ENCODE measurements around the gene EVL. TPM values are rescaled to one million over a fixed set of nuclear protein-coding genes. Genes with fewer than 3 reads are reported as not detected.

Gene EVL
- total and polyA plus RNA-seq, 2 donors (not counting 1 experiment from before 2014, with no cell fraction given) = 23.5 to 28.1 TPM

DNA sequence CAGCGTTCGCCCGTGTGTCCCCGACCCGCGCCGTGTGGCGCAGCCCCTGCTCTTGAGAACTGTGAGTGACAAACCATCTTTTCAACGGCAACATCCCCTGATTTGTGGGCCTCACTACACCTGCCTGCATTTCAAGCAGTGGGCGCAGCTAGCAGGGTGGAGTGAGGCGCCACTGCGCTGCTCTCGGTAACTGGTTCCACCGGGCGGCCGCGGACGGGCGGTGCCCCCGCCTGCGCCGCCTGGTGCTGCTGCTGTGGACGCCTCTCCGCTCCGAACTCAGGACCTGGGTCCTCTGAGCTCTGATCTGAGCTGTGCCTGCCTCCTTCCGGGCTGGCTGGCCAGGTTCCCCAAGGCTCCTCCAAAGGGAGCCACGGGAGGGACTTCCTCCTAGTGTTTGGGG, 100.2 kb downstream of the EVL start:
- TF ChIP-seq EZH2 (IDR thresholded peaks at IDR 0.05; ENCODE audit: low read length, missing control alignments) = no peak
- TF ChIP-seq, protein P1, sequence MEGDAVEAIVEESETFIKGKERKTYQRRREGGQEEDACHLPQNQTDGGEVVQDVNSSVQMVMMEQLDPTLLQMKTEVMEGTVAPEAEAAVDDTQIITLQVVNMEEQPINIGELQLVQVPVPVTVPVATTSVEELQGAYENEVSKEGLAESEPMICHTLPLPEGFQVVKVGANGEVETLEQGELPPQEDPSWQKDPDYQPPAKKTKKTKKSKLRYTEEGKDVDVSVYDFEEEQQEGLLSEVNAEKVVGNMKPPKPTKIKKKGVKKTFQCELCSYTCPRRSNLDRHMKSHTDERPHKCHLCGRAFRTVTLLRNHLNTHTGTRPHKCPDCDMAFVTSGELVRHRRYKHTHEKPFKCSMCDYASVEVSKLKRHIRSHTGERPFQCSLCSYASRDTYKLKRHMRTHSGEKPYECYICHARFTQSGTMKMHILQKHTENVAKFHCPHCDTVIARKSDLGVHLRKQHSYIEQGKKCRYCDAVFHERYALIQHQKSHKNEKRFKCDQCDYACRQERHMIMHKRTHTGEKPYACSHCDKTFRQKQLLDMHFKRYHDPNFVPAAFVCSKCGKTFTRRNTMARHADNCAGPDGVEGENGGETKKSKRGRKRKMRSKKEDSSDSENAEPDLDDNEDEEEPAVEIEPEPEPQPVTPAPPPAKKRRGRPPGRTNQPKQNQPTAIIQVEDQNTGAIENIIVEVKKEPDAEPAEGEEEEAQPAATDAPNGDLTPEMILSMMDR (conservative IDR thresholded peaks at IDR 0.05 in 1 of 2, IDR thresholded peaks at IDR 0.05 in 1 of 2; ENCODE audit: low read depth in 1 of 2, low read length in 2 of 2) = no peak
- Histone ChIP-seq H2AFZ (ENCODE audit: low read length) (no peak overlapping the region), H3K4me2 (ENCODE audit: extremely low read depth, insufficient read depth, low read length) (no peak overlapping the region)

DNA sequence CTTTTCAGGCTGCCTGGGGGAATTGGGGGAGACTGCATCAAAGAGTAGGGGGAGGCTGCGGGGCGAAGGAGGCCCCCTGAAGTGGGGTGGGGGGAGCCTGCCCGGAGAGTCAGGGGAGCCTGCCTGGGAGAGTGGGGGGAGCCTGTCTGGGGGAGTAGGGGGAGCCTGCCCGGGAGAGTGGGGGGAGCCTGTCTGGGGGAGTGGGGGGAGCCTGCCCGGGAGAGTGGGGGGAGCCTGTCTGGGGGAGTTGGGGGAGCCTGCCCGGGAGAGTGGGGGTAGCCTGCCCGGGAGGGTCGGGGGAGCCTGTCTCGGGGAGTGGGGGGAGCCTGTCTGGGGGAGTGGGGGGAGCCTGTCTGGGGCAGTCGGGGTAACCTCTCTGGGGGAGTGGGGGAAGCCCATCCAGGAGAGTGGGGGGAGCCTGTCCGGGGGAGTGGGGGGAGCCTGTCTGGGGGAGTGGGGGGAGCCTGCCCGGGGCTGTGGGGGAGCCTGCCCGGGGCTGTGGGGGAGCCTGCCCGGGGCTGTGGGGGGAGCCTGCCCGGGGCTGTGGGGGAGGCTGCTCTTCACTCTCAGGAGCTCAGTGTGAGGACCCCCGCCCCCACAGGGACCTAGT, 100.7 kb downstream of the EVL start:
- Histone ChIP-seq H3K79me2 (ENCODE audit: control insufficient read depth, insufficient read depth, low read length) (no peaks in the 10 kb centered on the region), H4K20me1 (ENCODE audit: control insufficient read depth, extremely low read depth, insufficient read depth, low read length) (no peaks in the 10 kb centered on the region), H3K9me3 (ENCODE audit: control insufficient read depth, insufficient read depth, low read depth, low read length) (no peaks in the 10 kb centered on the region), H3K27ac (ENCODE audit: insufficient read depth, low read length) (no peak overlapping the region), H3K9ac (ENCODE audit: insufficient read depth, low read length) (no peak overlapping the region), H3K4me1 (ENCODE audit: control insufficient read depth, extremely low read depth, insufficient read depth, low read length) (no peaks in the 10 kb centered on the region), H3K4me2 (ENCODE audit: extremely low read depth, insufficient read depth, low read length) (no peak overlapping the region), H3K4me3 (replicated peaks in 1 of 4; ENCODE audit: control extremely low read depth in 1 of 4, insufficient read depth in 1 of 4, low read depth in 3 of 4, low read length in 4 of 4) (no peak overlapping the region), H2AFZ (ENCODE audit: low read length) (no peak overlapping the region), H3K36me3 (ENCODE audit: control insufficient read depth, insufficient read depth, low read length) (no peaks in the 10 kb centered on the region), H3K27me3 (ENCODE audit: control insufficient read depth, insufficient read depth, low read length) (peaks cover 5% of the 10 kb centered on the region)
- DNase-seq (ENCODE audit: low read depth in 2 of 2) = no peak
- TF ChIP-seq EZH2 (IDR thresholded peaks at IDR 0.05; ENCODE audit: low read length, missing control alignments) = no peak
- TF ChIP-seq, protein P1 (conservative IDR thresholded peaks at IDR 0.05 in 1 of 2, IDR thresholded peaks at IDR 0.05 in 1 of 2; ENCODE audit: low read depth in 1 of 2, low read length in 2 of 2) = no peak

More for the DNA sequence above, 100.2 kb downstream of the EVL start:
- H3K9ac ChIP-seq (ENCODE audit: insufficient read depth, low read length) = no peak overlapping the region
- no peaks in the 10 kb centered on the region for H3K9me3 ChIP-seq (ENCODE audit: control insufficient read depth, insufficient read depth, low read depth, low read length)
- no peak overlapping the region for H3K4me3 ChIP-seq (replicated peaks in 1 of 4; ENCODE audit: control extremely low read depth in 1 of 4, insufficient read depth in 1 of 4, low read depth in 3 of 4, low read length in 4 of 4)
- no peak for DNase-seq (ENCODE audit: low read depth in 2 of 2)
- no peaks in the 10 kb centered on the region for H3K36me3 ChIP-seq (ENCODE audit: control insufficient read depth, insufficient read depth, low read length)
- H3K27me3 ChIP-seq (ENCODE audit: control insufficient read depth, insufficient read depth, low read length) = peaks cover 6% of the 10 kb centered on the region
- H3K4me1 ChIP-seq (ENCODE audit: control insufficient read depth, extremely low read depth, insufficient read depth, low read length) = no peaks in the 10 kb centered on the region
- no peaks in the 10 kb centered on the region for H4K20me1 ChIP-seq (ENCODE audit: control insufficient read depth, extremely low read depth, insufficient read depth, low read length)
- H3K27ac ChIP-seq (ENCODE audit: insufficient read depth, low read length) = no peak overlapping the region
- H3K79me2 ChIP-seq (ENCODE audit: control insufficient read depth, insufficient read depth, low read length) = no peaks in the 10 kb centered on the region

DNA sequence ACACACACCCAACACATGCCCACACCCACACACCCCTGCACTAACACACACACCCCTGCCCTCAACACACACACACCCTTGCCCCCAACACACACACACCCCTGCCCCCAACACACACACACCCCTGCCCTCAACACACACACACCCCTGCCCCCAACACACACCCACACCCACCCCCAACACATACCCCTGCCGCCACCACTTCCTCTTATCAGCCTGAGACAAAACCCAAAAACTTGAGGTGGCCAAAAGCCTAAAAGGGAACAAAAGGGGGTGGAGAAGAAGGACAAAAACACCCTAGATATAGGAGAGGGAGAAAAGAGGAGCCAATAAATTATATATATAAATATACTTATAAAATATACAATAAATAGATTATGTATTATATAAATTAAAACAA, 103.3 kb downstream of the EVL start:
- H3K27me3 ChIP-seq (ENCODE audit: control insufficient read depth, insufficient read depth, low read length) = no peaks in the 10 kb centered on the region
- no peak overlapping the region for H3K4me3 ChIP-seq (replicated peaks in 1 of 4; ENCODE audit: control extremely low read depth in 1 of 4, insufficient read depth in 1 of 4, low read depth in 3 of 4, low read length in 4 of 4)
- no peaks in the 10 kb centered on the region for H4K20me1 ChIP-seq (ENCODE audit: control insufficient read depth, extremely low read depth, insufficient read depth, low read length)
- no peak overlapping the region for H2AFZ ChIP-seq (ENCODE audit: low read length)
- H3K27ac ChIP-seq (ENCODE audit: insufficient read depth, low read length) = no peak overlapping the region
- no peak for DNase-seq (ENCODE audit: low read depth in 2 of 2)
- H3K4me1 ChIP-seq (ENCODE audit: control insufficient read depth, extremely low read depth, insufficient read depth, low read length) = no peaks in the 10 kb centered on the region
- no peaks in the 10 kb centered on the region for H3K36me3 ChIP-seq (ENCODE audit: control insufficient read depth, insufficient read depth, low read length)
- no peak overlapping the region for H3K4me2 ChIP-seq (ENCODE audit: extremely low read depth, insufficient read depth, low read length)
- TF ChIP-seq, protein P1 (conservative IDR thresholded peaks at IDR 0.05 in 1 of 2, IDR thresholded peaks at IDR 0.05 in 1 of 2; ENCODE audit: low read depth in 1 of 2, low read length in 2 of 2) = no peak
- no peak for TF ChIP-seq EZH2 (IDR thresholded peaks at IDR 0.05; ENCODE audit: low read length, missing control alignments)
- no peak overlapping the region for H3K9ac ChIP-seq (ENCODE audit: insufficient read depth, low read length)
- H3K9me3 ChIP-seq (ENCODE audit: control insufficient read depth, insufficient read depth, low read depth, low read length) = no peaks in the 10 kb centered on the region
- H3K79me2 ChIP-seq (ENCODE audit: control insufficient read depth, insufficient read depth, low read length) = no peaks in the 10 kb centered on the region

All from fibroblast of lung (primary cell).